Mesenteric fat pad (tissue), 1 donor: Measurements from ENCODE around the gene MRPS7. TPM values are rescaled to one million over a fixed set of nuclear protein-coding genes. Genes with fewer than 3 reads are reported as not detected.
"Not testable (repeated sequence)": the region's sequence is repeated elsewhere in the genome, so short reads cannot be mapped to it uniquely, and the experiment has no call there.

Source experiments
- DNase-seq: peaks from one replicate; pipeline ENCODE4 v3.0.0-alpha.2; 2020; ENCODE audit warnings: low spot score
- total RNA-seq: library from RNA; stranded (reverse); fragmentation: NEBNext Ultra II Directional; extraction: Animal tissue kit (Norgen Biotek cat#: 25700); gene quantifications from one replicate; pipeline ENCODE4 v1.2.1, GENCODE V29; 2021
- donor health status: DM: yes; HTN: yes; CAD: no.

Gene MRPS7
- total RNA-seq, 1 donor from 2014 or later, result 45.7 TPM

GRCh38 chr17:75242461-75243042 is 19.1 kb upstream of the MRPS7 start:
- DNase-seq, result no peak

- no peak for DNase-seq
Observed at GRCh38 chr17:75244133-75244866, 17.4 kb upstream of the MRPS7 start.

- DNase-seq, result no peak
Observed at GRCh38 chr17:75245011-75245410, 16.7 kb upstream of the MRPS7 start.

GRCh38 chr17:75246404-75246803 is 15.3 kb upstream of the MRPS7 start:
- no peak for DNase-seq

GRCh38 chr17:75249564-75249963 is 12.1 kb upstream of the MRPS7 start:
- DNase-seq, result no peak

GRCh38 chr17:75250009-75250471 is 11.6 kb upstream of the MRPS7 start:
- DNase-seq, result no peak

GRCh38 chr17:75252039-75252816 is 9.5 kb upstream of the MRPS7 start:
- no peak for DNase-seq

GRCh38 chr17:75255954-75256698 is 5.6 kb upstream of the MRPS7 start:
- DNase-seq, result not testable (repeated sequence)

- not testable (repeated sequence) for DNase-seq
Observed at GRCh38 chr17:75257228-75257627, 4.5 kb upstream of the MRPS7 start.

- no peak for DNase-seq
Observed at GRCh38 chr17:75260641-75261335, 891 bp upstream of the MRPS7 start.

- no peak for DNase-seq
Observed at GRCh38 chr17:75262112-75262606, 480 bp downstream of the MRPS7 start.

GRCh38 chr17:75263055-75263454 is 1.4 kb downstream of the MRPS7 start:
- no peak for DNase-seq

- DNase-seq, result no peak
Observed at GRCh38 chr17:75265614-75266315, 4.1 kb downstream of the MRPS7 start.

- DNase-seq, result no peak
Observed at GRCh38 chr17:75266316-75267152, 4.9 kb downstream of the MRPS7 start.

GRCh38 chr17:75267153-75267410 is 5.4 kb downstream of the MRPS7 start:
- no peak for DNase-seq

- no peak for DNase-seq
Observed at GRCh38 chr17:75267411-75268232, 5.9 kb downstream of the MRPS7 start.

GRCh38 chr17:75269844-75270217 is 8.2 kb downstream of the MRPS7 start:
- no peak for DNase-seq

GRCh38 chr17:75270218-75270965 is 8.7 kb downstream of the MRPS7 start:
- DNase-seq, result no peak
